HEK293 (cell line): ENCODE results near the gene SORBS2.

Experiments
- CTCF ChIA-PET: fragments of 350-600 bp; formaldehyde crosslinking; extraction: SDS; loops from one replicate; lab custom pipeline; 2021; ENCODE audit warnings: antibody characterized with exemption; lab: Yijun Ruan, JAX
- POLR2A ChIA-PET: fragments of 300-600 bp; formaldehyde crosslinking; extraction: SDS; loops from one replicate; lab custom pipeline; 2020; ENCODE audit warnings: antibody characterized with exemption, inconsistent platforms; lab: Yijun Ruan, JAX
- H3K27ac ChIP-seq: fragments of 200-500 bp; sonication (Bioruptor generic); 2 replicates; pipeline ENCODE4 v1.5.1; 2014; ENCODE audit warnings: low read depth, low read length, control low read depth, inconsistent platforms; ENCODE audit errors: extremely low read depth
- H3K36me3 ChIP-seq, 2 experiments: fragments of 200-500 bp in 1 of 2; sonication (Bioruptor generic) in 1 of 2; 1 replicate in 1 of 2; 2 replicates in 1 of 2; pipeline ENCODE4 v1.5.1; 2014 to 2017; ENCODE audit warnings: inconsistent platforms in 2 of 2, low read length in 2 of 2; ENCODE audit not compliant: control insufficient read depth in 2 of 2, insufficient read depth in 1 of 2
- H3K4me1 ChIP-seq: fragments of 200-500 bp; sonication (Bioruptor generic); 2 replicates; pipeline ENCODE4 v1.5.1; 2014; ENCODE audit warnings: mild to moderate bottlenecking, low read length, inconsistent platforms; ENCODE audit not compliant: control insufficient read depth, insufficient read depth
- H3K4me3 ChIP-seq: 2 replicates; pipeline ENCODE4 v1.5.1; 2011; ENCODE audit warnings: low read depth, mild to moderate bottlenecking, control low read depth, low read length, moderate library complexity
- H3K9me3 ChIP-seq: fragments of 200-500 bp; sonication (Bioruptor generic); 2 replicates; pipeline ENCODE4 v1.5.1; 2014; ENCODE audit warnings: low read depth, low read length, inconsistent platforms; ENCODE audit not compliant: control insufficient read depth, insufficient read depth
- IKZF3 ChIP-seq: fragments of 450-650 bp; IDR thresholded peaks from 2 replicates; pipeline ENCODE4 v1.5.0; 2018; ENCODE audit warnings: missing biosample characterization, mild to moderate bottlenecking, missing genetic modification characterization, moderate library complexity
- PRDM1 ChIP-seq: fragments of 450-650 bp; formaldehyde crosslinking; IDR thresholded peaks from 2 replicates; pipeline ENCODE4; 2016; ENCODE audit warnings: missing biosample characterization, missing genetic modification characterization
- TCF7L2 ChIP-seq: IDR thresholded peaks from 2 replicates; pipeline ENCODE4 v1.6.1; 2011; ENCODE audit warnings: low read depth, mild to moderate bottlenecking, inconsistent platforms, low read length, moderate library complexity, borderline replicate concordance
- ZNF138 ChIP-seq: fragments of 450-650 bp; formaldehyde crosslinking; IDR thresholded peaks from 2 replicates; pipeline ENCODE4 v1.5.1; 2016; ENCODE audit warnings: missing biosample characterization, missing genetic modification characterization, borderline replicate concordance
- ZNF211 ChIP-seq: fragments of 450-650 bp; formaldehyde crosslinking; IDR thresholded peaks from 2 replicates; pipeline ENCODE4 v1.5.1; 2016; ENCODE audit warnings: low read depth, missing biosample characterization, missing genetic modification characterization
- ZNF292 ChIP-seq: fragments of 450-650 bp; formaldehyde crosslinking; IDR thresholded peaks from 2 replicates; pipeline ENCODE4 v1.5.1; 2016; ENCODE audit warnings: low read depth, missing biosample characterization, missing genetic modification characterization, borderline replicate concordance
- ZNF426 ChIP-seq: fragments of 450-650 bp; formaldehyde crosslinking; IDR thresholded peaks from 2 replicates; pipeline ENCODE4 v1.5.1; 2017; ENCODE audit warnings: missing biosample characterization, missing genetic modification characterization, mild to moderate bottlenecking, inconsistent platforms, moderate library complexity
- ZNF670 ChIP-seq: fragments of 450-650 bp; formaldehyde crosslinking; IDR thresholded peaks from 2 replicates; pipeline ENCODE4 v1.5.1; 2016; ENCODE audit warnings: missing biosample characterization, missing genetic modification characterization, low read depth
- ZNF747 ChIP-seq: fragments of 450-650 bp; formaldehyde crosslinking; IDR thresholded peaks from 2 replicates; pipeline ENCODE4 v1.5.1; 2016; ENCODE audit warnings: missing biosample characterization, missing genetic modification characterization
- ZNF76 ChIP-seq: fragments of 450-650 bp; formaldehyde crosslinking; IDR thresholded peaks from 2 replicates; pipeline ENCODE4; 2016; ENCODE audit warnings: low read depth, missing biosample characterization, missing genetic modification characterization, borderline replicate concordance
- ZNF843 ChIP-seq: fragments of 450-650 bp; formaldehyde crosslinking; IDR thresholded peaks from 2 replicates; pipeline ENCODE4 v1.5.1; 2016; ENCODE audit warnings: missing biosample characterization, missing genetic modification characterization
- TF ChIP-seq, protein P1 (sequence below): fragments of 450-650 bp; formaldehyde crosslinking; IDR thresholded peaks from 2 replicates; pipeline ENCODE4 v1.5.1; 2017; ENCODE audit warnings: missing biosample characterization, missing genetic modification characterization
- TF ChIP-seq, protein P2 (sequence below): fragments of 450-650 bp; formaldehyde crosslinking; IDR thresholded peaks from 2 replicates; pipeline ENCODE4 v1.5.1; 2016; ENCODE audit warnings: missing biosample characterization, missing genetic modification characterization
- TF ChIP-seq, protein P3 (sequence below): fragments of 450-650 bp; formaldehyde crosslinking; IDR thresholded peaks from 2 replicates; pipeline ENCODE4 v1.5.0; 2017; ENCODE audit warnings: missing biosample characterization, missing genetic modification characterization, borderline replicate concordance
- TF ChIP-seq, protein P4 (sequence below): fragments of 450-650 bp; formaldehyde crosslinking; IDR thresholded peaks from 2 replicates; pipeline ENCODE4 v1.5.1; 2016; ENCODE audit warnings: missing biosample characterization, missing genetic modification characterization
- TF ChIP-seq, protein P5 (sequence below): fragments of 450-650 bp; formaldehyde crosslinking; IDR thresholded peaks from 2 replicates; pipeline ENCODE4 v1.5.1; 2016; ENCODE audit warnings: missing biosample characterization, missing genetic modification characterization, borderline replicate concordance

SORBS2 gene

DNA sequence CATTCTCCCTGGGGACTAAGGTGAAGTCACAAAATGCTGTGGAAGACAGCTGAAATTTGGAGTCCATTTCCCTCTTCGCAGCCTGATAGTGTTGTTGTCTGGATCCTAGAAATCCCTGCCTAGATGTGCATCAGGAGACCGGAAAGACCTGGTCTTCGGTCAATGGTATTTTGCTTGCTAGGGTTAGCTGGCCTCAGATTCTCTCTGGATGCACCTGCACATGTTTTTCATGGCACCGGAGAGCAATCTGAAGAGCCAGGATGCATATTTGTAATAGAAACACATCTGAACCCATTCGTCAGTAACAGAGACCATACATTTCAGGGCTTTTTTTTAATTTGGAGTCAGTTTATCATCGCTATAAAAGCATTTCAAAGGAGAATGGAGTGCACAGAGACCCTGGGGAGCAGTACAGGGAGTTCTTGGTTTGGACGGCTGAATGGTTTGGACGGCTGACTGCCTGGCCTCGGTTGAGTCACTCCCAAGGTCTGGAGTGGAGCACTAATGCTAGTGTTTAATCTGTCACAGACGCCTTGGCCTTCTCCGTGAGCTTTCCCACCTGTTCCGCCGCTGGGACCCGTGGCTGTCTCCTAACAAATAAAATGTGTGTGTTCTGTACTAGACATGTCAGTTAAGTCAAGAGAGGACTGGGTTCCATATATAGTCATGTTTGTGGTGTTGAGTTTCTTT, 269.2 kb downstream of the SORBS2 start:
- H3K4me1 ChIP-seq: no peaks in the 10 kb centered on the region
- H3K36me3 ChIP-seq: no peaks in the 10 kb centered on the region
- H3K4me3 ChIP-seq: no peak overlapping the region
- ChIA-PET CTCF (no interaction called here), POLR2A (no interaction called here)
- no peak overlapping the region for H3K27ac ChIP-seq
- no peak for TF ChIP-seq ZNF426 (tag by site-specific recombination)
- TF ChIP-seq, protein P1, sequence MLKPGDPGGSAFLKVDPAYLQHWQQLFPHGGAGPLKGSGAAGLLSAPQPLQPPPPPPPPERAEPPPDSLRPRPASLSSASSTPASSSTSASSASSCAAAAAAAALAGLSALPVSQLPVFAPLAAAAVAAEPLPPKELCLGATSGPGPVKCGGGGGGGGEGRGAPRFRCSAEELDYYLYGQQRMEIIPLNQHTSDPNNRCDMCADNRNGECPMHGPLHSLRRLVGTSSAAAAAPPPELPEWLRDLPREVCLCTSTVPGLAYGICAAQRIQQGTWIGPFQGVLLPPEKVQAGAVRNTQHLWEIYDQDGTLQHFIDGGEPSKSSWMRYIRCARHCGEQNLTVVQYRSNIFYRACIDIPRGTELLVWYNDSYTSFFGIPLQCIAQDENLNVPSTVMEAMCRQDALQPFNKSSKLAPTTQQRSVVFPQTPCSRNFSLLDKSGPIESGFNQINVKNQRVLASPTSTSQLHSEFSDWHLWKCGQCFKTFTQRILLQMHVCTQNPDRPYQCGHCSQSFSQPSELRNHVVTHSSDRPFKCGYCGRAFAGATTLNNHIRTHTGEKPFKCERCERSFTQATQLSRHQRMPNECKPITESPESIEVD (tag by site-specific recombination): no peak
- TF ChIP-seq, protein P2, sequence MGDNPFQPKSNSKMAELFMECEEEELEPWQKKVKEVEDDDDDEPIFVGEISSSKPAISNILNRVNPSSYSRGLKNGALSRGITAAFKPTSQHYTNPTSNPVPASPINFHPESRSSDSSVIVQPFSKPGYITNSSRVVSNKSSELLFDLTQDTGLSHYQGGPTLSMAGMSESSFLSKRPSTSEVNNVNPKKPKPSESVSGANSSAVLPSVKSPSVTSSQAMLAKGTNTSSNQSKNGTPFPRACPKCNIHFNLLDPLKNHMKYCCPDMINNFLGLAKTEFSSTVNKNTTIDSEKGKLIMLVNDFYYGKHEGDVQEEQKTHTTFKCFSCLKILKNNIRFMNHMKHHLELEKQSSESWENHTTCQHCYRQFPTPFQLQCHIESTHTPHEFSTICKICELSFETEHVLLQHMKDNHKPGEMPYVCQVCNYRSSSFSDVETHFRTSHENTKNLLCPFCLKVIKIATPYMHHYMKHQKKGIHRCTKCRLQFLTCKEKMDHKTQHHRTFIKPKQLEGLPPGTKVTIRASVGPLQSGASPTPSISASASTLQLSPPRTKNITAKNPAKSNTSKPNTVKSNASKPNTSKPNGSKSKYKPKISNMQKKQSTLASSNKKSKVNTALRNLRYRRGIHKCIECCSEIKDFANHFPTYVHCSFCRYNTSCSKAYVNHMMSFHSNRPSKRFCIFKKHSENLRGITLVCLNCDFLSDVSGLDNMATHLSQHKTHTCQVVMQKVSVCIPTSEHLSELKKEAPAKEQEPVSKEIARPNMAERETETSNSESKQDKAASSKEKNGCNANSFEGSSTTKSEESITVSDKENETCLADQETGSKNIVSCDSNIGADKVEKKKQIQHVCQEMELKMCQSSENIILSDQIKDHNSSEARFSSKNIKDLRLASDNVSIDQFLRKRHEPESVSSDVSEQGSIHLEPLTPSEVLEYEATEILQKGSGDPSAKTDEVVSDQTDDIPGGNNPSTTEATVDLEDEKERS (tag by site-specific recombination): no peak
- TF ChIP-seq ZNF138 (tag by site-specific recombination): no peak
- TF ChIP-seq TCF7L2: no peak
- TF ChIP-seq, protein P3, sequence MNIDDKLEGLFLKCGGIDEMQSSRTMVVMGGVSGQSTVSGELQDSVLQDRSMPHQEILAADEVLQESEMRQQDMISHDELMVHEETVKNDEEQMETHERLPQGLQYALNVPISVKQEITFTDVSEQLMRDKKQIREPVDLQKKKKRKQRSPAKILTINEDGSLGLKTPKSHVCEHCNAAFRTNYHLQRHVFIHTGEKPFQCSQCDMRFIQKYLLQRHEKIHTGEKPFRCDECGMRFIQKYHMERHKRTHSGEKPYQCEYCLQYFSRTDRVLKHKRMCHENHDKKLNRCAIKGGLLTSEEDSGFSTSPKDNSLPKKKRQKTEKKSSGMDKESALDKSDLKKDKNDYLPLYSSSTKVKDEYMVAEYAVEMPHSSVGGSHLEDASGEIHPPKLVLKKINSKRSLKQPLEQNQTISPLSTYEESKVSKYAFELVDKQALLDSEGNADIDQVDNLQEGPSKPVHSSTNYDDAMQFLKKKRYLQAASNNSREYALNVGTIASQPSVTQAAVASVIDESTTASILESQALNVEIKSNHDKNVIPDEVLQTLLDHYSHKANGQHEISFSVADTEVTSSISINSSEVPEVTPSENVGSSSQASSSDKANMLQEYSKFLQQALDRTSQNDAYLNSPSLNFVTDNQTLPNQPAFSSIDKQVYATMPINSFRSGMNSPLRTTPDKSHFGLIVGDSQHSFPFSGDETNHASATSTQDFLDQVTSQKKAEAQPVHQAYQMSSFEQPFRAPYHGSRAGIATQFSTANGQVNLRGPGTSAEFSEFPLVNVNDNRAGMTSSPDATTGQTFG: no peak
- TF ChIP-seq ZNF747 (tag by site-specific recombination): no peak
- TF ChIP-seq ZNF211 (tag by site-specific recombination): no peak
- no peak for TF ChIP-seq ZNF292 (tag by site-specific recombination)
- TF ChIP-seq, protein P4, sequence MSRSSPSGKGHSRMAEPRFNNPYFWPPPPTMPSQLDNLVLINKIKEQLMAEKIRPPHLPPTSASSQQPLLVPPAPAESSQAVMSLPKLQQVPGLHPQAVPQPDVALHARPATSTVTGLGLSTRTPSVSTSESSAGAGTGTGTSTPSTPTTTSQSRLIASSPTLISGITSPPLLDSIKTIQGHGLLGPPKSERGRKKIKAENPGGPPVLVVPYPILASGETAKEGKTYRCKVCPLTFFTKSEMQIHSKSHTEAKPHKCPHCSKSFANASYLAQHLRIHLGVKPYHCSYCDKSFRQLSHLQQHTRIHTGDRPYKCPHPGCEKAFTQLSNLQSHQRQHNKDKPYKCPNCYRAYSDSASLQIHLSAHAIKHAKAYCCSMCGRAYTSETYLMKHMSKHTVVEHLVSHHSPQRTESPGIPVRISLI: no peak
- TF ChIP-seq IKZF3 (tag by site-specific recombination): no peak
- no peak for TF ChIP-seq ZNF843 (tag by site-specific recombination)
- no peak for TF ChIP-seq ZNF76 (tag by site-specific recombination)
- no peaks in the 10 kb centered on the region for H3K9me3 ChIP-seq

DNA sequence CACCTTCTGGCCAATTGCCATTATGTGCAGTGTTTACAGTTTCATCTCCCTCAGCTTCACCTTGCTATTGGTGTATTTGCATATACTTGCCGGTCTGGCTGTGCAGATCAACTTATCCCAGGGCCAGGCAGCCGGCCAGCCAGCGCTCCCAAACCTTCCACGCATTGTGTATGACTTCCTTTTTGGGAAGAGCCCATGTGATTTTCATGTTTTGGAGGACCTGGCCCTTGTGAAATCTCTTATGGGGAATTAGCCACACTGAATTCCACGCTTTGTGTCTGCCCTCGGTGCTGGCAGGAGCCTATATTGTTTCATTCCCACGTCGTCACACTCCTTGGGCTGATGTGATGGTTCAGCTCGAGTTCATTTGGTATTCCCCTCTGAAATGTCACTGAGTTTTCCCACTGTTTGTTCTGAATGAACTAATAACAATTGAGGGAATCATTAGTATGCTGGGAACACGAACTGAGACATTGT, 270.7 kb downstream of the SORBS2 start:
- CTCF ChIA-PET: no interaction called here
- Histone ChIP-seq H3K4me1 (no peaks in the 10 kb centered on the region), H3K4me3 (no peak overlapping the region), H3K27ac (no peak overlapping the region), H3K36me3 (no peaks in the 10 kb centered on the region), H3K9me3 (no peaks in the 10 kb centered on the region)
- TF ChIP-seq, protein P5, sequence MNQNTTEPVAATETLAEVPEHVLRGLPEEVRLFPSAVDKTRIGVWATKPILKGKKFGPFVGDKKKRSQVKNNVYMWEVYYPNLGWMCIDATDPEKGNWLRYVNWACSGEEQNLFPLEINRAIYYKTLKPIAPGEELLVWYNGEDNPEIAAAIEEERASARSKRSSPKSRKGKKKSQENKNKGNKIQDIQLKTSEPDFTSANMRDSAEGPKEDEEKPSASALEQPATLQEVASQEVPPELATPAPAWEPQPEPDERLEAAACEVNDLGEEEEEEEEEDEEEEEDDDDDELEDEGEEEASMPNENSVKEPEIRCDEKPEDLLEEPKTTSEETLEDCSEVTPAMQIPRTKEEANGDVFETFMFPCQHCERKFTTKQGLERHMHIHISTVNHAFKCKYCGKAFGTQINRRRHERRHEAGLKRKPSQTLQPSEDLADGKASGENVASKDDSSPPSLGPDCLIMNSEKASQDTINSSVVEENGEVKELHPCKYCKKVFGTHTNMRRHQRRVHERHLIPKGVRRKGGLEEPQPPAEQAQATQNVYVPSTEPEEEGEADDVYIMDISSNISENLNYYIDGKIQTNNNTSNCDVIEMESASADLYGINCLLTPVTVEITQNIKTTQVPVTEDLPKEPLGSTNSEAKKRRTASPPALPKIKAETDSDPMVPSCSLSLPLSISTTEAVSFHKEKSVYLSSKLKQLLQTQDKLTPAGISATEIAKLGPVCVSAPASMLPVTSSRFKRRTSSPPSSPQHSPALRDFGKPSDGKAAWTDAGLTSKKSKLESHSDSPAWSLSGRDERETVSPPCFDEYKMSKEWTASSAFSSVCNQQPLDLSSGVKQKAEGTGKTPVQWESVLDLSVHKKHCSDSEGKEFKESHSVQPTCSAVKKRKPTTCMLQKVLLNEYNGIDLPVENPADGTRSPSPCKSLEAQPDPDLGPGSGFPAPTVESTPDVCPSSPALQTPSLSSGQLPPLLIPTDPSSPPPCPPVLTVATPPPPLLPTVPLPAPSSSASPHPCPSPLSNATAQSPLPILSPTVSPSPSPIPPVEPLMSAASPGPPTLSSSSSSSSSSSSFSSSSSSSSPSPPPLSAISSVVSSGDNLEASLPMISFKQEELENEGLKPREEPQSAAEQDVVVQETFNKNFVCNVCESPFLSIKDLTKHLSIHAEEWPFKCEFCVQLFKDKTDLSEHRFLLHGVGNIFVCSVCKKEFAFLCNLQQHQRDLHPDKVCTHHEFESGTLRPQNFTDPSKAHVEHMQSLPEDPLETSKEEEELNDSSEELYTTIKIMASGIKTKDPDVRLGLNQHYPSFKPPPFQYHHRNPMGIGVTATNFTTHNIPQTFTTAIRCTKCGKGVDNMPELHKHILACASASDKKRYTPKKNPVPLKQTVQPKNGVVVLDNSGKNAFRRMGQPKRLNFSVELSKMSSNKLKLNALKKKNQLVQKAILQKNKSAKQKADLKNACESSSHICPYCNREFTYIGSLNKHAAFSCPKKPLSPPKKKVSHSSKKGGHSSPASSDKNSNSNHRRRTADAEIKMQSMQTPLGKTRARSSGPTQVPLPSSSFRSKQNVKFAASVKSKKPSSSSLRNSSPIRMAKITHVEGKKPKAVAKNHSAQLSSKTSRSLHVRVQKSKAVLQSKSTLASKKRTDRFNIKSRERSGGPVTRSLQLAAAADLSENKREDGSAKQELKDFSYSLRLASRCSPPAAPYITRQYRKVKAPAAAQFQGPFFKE (tag by site-specific recombination): no peak
- TF ChIP-seq PRDM1 (tag by site-specific recombination) (no peak), ZNF670 (tag by site-specific recombination) (no peak)
- POLR2A ChIA-PET: no interaction called here
